ENCODE results near the gene BLOC1S5.
A peak's percentile ranks its signal among the peaks of the same experiment; 100 is the strongest.

BLOC1S5 gene

DNA sequence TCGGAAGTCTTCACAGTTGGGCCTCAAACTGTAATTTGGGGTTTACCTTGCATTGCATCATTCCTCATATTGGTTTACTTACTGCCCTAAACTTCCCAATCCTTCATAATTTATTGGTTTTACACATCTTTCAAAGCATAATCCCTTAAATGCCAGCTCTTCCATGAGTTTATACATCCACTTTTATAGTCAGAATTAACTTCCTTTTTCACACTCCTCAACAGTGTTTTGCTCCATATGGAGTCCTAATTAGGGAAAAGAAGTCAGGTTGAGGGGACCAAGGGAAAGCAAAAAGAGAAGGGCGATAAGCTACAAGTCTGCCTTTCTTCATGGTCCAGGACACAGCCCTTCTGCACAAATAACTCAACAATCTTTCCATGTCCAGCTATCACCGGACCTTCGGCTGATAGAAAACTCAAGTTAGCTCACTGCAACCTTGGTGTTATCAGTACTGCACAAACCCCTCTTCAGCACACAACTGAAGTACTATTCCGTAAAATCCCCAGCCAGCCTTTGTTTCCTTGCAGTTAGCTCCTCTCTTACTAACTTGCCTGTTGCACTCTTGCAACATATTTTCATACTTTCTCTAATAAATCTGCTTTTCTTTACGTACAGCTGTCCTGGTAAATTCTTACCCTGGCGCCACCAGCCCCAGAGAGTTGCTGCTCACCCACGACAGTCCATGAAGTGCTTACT lies 36.1 kb upstream of the BLOC1S5 start:
- Histone ChIP-seq H3K36me3 (ENCODE audit: control insufficient read depth, insufficient read depth, low read length) (peaks cover 47% of the 10 kb centered on the region), H3K27ac (ENCODE audit: low read depth, low read length, severe bottlenecking) (no peak overlapping the region), H3K9me3 (ENCODE audit: control insufficient read depth, low read length) (no peaks in the 10 kb centered on the region), H3K4me3 (ENCODE audit: extremely low read depth, insufficient read depth, low read length, poor library complexity, severe bottlenecking) (no peak overlapping the region), H3K4me1 (ENCODE audit: control insufficient read depth, insufficient read depth, low read length, poor library complexity, severe bottlenecking) (peaks cover 3% of the 10 kb centered on the region)
- 93 to 96% methylated on average over 4 to 5 of the region's 8 CpGs for WGBS, 2 experiments (ENCODE audit: insufficient coverage in 2 of 2)

GRCh38 chr6:8090650-8091049 lies 26.5 kb upstream of the BLOC1S5 start:
- 100% methylated on average over 1 of the region's 3 CpGs; no CpG with 5 or more reads in 1 of the 2 experiments for WGBS, 2 experiments (ENCODE audit: insufficient coverage in 2 of 2)
- Histone ChIP-seq H3K36me3 (ENCODE audit: control insufficient read depth, insufficient read depth, low read length) (peaks cover 78% of the 10 kb centered on the region), H3K4me3 (ENCODE audit: extremely low read depth, insufficient read depth, low read length, poor library complexity, severe bottlenecking) (no peak overlapping the region), H3K27ac (ENCODE audit: low read depth, low read length, severe bottlenecking) (no peak overlapping the region), H3K4me1 (ENCODE audit: control insufficient read depth, insufficient read depth, low read length, poor library complexity, severe bottlenecking) (peaks cover 5% of the 10 kb centered on the region), H3K9me3 (ENCODE audit: control insufficient read depth, low read length) (peaks cover 15% of the 10 kb centered on the region)

GRCh38 chr6:8088886-8089285 lies 24.7 kb upstream of the BLOC1S5 start:
- Histone ChIP-seq H3K36me3 (ENCODE audit: control insufficient read depth, insufficient read depth, low read length) (peaks cover 67% of the 10 kb centered on the region), H3K4me1 (ENCODE audit: control insufficient read depth, insufficient read depth, low read length, poor library complexity, severe bottlenecking) (peaks cover 15% of the 10 kb centered on the region), H3K9me3 (ENCODE audit: control insufficient read depth, low read length) (peaks cover 15% of the 10 kb centered on the region), H3K27ac (ENCODE audit: low read depth, low read length, severe bottlenecking) (no peak overlapping the region), H3K4me3 (ENCODE audit: extremely low read depth, insufficient read depth, low read length, poor library complexity, severe bottlenecking) (no peak overlapping the region)
- 92 to 100% methylated on average over 1 to 2 of the region's 2 CpGs for WGBS, 2 experiments (ENCODE audit: insufficient coverage in 2 of 2)

- no peak overlapping the region for H3K4me3 ChIP-seq (ENCODE audit: extremely low read depth, insufficient read depth, low read length, poor library complexity, severe bottlenecking)
- WGBS, 2 experiments (ENCODE audit: insufficient coverage in 2 of 2), result 92 to 100% methylated on average over 2 to 3 of the region's 5 CpGs
- H3K4me1 ChIP-seq (ENCODE audit: control insufficient read depth, insufficient read depth, low read length, poor library complexity, severe bottlenecking), result peaks cover 17% of the 10 kb centered on the region
Measured at GRCh38 chr6:8087870-8088754, 23.9 kb upstream of the BLOC1S5 start.

GRCh38 chr6:8086755-8087306 lies 22.6 kb upstream of the BLOC1S5 start:
- 90 to 97% methylated on average over 6 to 8 of the region's 9 CpGs for WGBS, 2 experiments (ENCODE audit: insufficient coverage in 2 of 2)

More at GRCh38 chr6:8087870-8088754, 23.9 kb upstream of the BLOC1S5 start:
- H3K36me3 ChIP-seq (ENCODE audit: control insufficient read depth, insufficient read depth, low read length), result peaks cover 64% of the 10 kb centered on the region
- peaks cover 15% of the 10 kb centered on the region for H3K9me3 ChIP-seq (ENCODE audit: control insufficient read depth, low read length)
- H3K27ac ChIP-seq (ENCODE audit: low read depth, low read length, severe bottlenecking), result no peak overlapping the region

DNA sequence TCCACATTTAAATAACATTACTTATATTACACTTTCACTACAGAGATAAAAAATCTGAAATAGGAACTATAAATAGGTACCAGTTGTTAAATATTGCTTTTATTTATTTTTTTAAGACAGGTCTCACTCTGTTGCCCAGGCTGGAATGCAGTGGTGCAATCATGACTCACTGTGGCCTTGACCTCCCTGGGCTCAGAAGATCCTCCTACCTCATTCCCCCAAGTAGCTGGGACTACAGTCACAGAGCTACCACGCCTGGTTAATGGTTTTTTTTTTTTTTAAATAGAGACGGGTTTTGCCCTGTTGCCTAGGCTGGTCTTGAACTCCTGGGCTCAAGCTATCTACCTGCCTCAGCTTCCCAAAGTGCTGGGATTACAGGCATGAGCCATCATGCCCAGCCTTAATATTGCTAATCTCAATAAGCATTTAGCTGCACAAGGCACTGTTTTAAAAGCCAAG lies 20.9 kb upstream of the BLOC1S5 start:
- peak overlapping the region; percentile 6 for H3K27ac ChIP-seq (ENCODE audit: low read depth, low read length, severe bottlenecking)
- H3K36me3 ChIP-seq (ENCODE audit: control insufficient read depth, insufficient read depth, low read length), result peaks cover 53% of the 10 kb centered on the region
- peaks cover 15% of the 10 kb centered on the region for H3K9me3 ChIP-seq (ENCODE audit: control insufficient read depth, low read length)
- 40% methylated on average over 1 of the region's 2 CpGs; no CpG with 5 or more reads in 1 of the 2 experiments for WGBS, 2 experiments (ENCODE audit: insufficient coverage in 2 of 2)
- H3K4me1 ChIP-seq (ENCODE audit: control insufficient read depth, insufficient read depth, low read length, poor library complexity, severe bottlenecking), result peaks cover 21% of the 10 kb centered on the region
- no peak overlapping the region for H3K4me3 ChIP-seq (ENCODE audit: extremely low read depth, insufficient read depth, low read length, poor library complexity, severe bottlenecking)

More at GRCh38 chr6:8086755-8087306, 22.6 kb upstream of the BLOC1S5 start:
- no peak overlapping the region for H3K4me3 ChIP-seq (ENCODE audit: extremely low read depth, insufficient read depth, low read length, poor library complexity, severe bottlenecking)
- H3K4me1 ChIP-seq (ENCODE audit: control insufficient read depth, insufficient read depth, low read length, poor library complexity, severe bottlenecking), result peaks cover 21% of the 10 kb centered on the region
- peaks cover 15% of the 10 kb centered on the region for H3K9me3 ChIP-seq (ENCODE audit: control insufficient read depth, low read length)
- no peak overlapping the region for H3K27ac ChIP-seq (ENCODE audit: low read depth, low read length, severe bottlenecking)
- peaks cover 56% of the 10 kb centered on the region for H3K36me3 ChIP-seq (ENCODE audit: control insufficient read depth, insufficient read depth, low read length)

DNA sequence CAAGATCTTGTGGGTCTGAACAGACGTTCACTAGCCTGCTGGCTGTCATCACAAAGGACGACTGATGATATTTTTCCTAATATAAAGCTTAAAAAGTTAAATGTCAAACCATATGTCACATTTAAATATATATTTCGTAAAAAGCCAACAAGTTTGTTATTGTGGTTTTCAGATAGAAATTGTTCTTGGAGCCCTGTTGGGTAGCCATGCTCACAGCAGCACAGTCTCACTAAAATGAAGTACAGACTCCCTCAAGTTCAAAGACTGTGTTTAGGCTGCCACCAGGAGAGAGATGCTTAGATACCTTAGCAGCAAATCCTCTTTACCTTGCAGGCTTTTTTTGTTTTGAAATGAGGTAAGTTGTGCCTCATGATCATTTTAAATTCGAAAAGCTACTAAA lies 20.4 kb upstream of the BLOC1S5 start:
- Histone ChIP-seq H3K27ac (ENCODE audit: low read depth, low read length, severe bottlenecking) (peak overlapping the region; percentile 56), H3K9me3 (ENCODE audit: control insufficient read depth, low read length) (peaks cover 13% of the 10 kb centered on the region), H3K4me1 (ENCODE audit: control insufficient read depth, insufficient read depth, low read length, poor library complexity, severe bottlenecking) (peaks cover 21% of the 10 kb centered on the region), H3K36me3 (ENCODE audit: control insufficient read depth, insufficient read depth, low read length) (peaks cover 52% of the 10 kb centered on the region), H3K4me3 (ENCODE audit: extremely low read depth, insufficient read depth, low read length, poor library complexity, severe bottlenecking) (no peak overlapping the region)
- WGBS, 2 experiments (ENCODE audit: insufficient coverage in 2 of 2), result no CpG with 5 or more reads among the region's 4 CpGs

DNA sequence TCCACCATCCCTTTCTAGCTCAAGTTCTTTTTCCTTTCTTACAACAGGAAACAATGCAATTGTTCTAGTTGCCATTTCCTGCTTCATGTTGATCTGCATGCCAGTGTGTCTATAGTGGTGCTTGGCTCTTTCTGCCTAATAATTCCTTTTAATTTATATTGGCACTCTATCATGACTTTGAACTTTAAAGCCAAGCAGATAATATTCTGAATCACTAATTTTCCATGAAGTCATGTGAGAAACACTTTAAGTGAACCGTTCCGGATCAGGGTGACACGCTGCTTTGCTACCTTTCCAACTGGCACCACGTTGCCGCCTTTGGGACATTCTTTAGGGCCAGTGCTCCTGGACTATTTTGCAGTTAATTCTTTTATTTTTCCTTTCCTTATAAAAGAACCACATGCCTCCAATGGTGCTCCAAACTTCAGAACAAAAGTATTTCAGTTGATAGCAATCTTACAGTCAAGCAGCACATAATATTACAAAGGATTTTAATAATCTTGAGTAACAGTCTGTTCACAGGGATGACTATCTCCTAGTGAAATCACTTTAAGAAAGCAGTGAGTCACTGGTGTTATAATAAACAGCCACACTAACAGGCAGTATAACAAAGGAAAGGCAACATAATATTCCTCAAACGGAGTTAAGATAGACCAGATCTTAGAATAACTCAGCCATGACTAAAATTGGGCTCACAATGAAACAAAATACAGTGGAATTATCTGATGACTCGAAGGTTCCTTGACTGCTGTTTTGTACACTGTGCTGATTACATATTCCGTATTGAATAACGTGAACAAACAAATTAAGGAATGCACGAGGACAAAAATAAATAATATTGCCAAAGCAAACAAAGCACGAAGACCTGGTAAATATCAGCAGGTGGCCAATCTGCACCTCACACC lies 19.0 kb upstream of the BLOC1S5 start:
- peaks cover 39% of the 10 kb centered on the region for H3K36me3 ChIP-seq (ENCODE audit: control insufficient read depth, insufficient read depth, low read length)
- 82 to 89% methylated on average over 7 to 9 of the region's 11 CpGs for WGBS, 2 experiments (ENCODE audit: insufficient coverage in 2 of 2)
- H3K27ac ChIP-seq (ENCODE audit: low read depth, low read length, severe bottlenecking), result peak overlapping the region; percentile 79
- peaks cover 21% of the 10 kb centered on the region for H3K4me1 ChIP-seq (ENCODE audit: control insufficient read depth, insufficient read depth, low read length, poor library complexity, severe bottlenecking)
- H3K4me3 ChIP-seq (ENCODE audit: extremely low read depth, insufficient read depth, low read length, poor library complexity, severe bottlenecking), result no peak overlapping the region
- H3K9me3 ChIP-seq (ENCODE audit: control insufficient read depth, low read length), result peaks cover 4% of the 10 kb centered on the region

DNA sequence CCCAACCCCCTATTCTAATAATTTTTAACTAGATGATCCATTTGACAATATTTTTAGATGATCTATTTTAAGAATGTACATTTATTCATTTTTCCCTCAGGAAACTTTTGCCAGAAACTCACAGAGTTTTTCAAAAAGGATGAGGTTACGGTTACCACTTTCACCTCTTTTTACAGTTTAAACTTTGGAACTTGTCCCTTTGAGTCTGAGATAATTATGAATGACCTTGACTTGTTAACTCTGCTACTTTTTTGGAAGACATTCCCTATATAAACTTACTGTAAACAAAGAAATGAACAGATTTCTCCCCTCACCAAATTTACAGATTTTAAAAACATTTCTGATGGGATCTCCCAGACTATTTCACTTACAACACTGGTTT lies 18.4 kb upstream of the BLOC1S5 start:
- Histone ChIP-seq H3K4me1 (ENCODE audit: control insufficient read depth, insufficient read depth, low read length, poor library complexity, severe bottlenecking) (peaks cover 21% of the 10 kb centered on the region), H3K9me3 (ENCODE audit: control insufficient read depth, low read length) (no peaks in the 10 kb centered on the region), H3K4me3 (ENCODE audit: extremely low read depth, insufficient read depth, low read length, poor library complexity, severe bottlenecking) (no peak overlapping the region), H3K27ac (ENCODE audit: low read depth, low read length, severe bottlenecking) (peak overlapping the region; percentile 79), H3K36me3 (ENCODE audit: control insufficient read depth, insufficient read depth, low read length) (peaks cover 36% of the 10 kb centered on the region)
- no CpG with 5 or more reads among the region's 1 CpG for WGBS, 2 experiments (ENCODE audit: insufficient coverage in 2 of 2)

All from mesodermal cell (in vitro differentiated cells).